CD14-positive monocyte (primary cell): ENCODE data around the gene WDR55. TPM values are rescaled to one million over a fixed set of nuclear protein-coding genes. Genes with fewer than 3 reads are reported as not detected.
"Not testable (repeated sequence)": the region's sequence is repeated elsewhere in the genome, so short reads cannot be mapped to it uniquely, and the experiment has no call there.

ENCODE experiments used
- DNase-seq, 3 donors: peaks; one replicate each; pipeline ENCODE4 v3.0.0-alpha.2; 2011 to 2022
- H2AFZ ChIP-seq: 2 replicates; pipeline ENCODE4 v1.6.0; 2012; ENCODE audit warnings: mild to moderate bottlenecking, low read depth, low read length, inconsistent platforms; ENCODE audit not compliant: insufficient read depth, poor library complexity, severe bottlenecking
- H3K27ac ChIP-seq, 2 donors: 1 replicate in 1 of 2; 2 replicates in 1 of 2; pipeline ENCODE4 v1.5.1; 2012 to 2013; ENCODE audit warnings: low read length in 2 of 2, control low read depth in 1 of 2, inconsistent platforms in 1 of 2, low read depth in 1 of 2, mild to moderate bottlenecking in 1 of 2
- H3K27me3 ChIP-seq, 2 donors: one replicate each; pipeline versions ENCODE4 v1.6.0 to v1.6.1; 2011 to 2013; ENCODE audit warnings: low read length in 2 of 2; ENCODE audit not compliant: control insufficient read depth in 2 of 2, insufficient read depth in 2 of 2
- H3K36me3 ChIP-seq, 2 donors: replicated peaks in 1 of 2; 1 replicate in 1 of 2; 2 replicates in 1 of 2; pipeline versions ENCODE4 v1.5.1 to v1.6.1; 2012 to 2013; ENCODE audit warnings: low read length in 2 of 2, control low read depth in 1 of 2, inconsistent platforms in 1 of 2, mild to moderate bottlenecking in 1 of 2; ENCODE audit not compliant: insufficient read depth in 2 of 2, control insufficient read depth in 1 of 2
- H3K4me1 ChIP-seq, 2 donors: 1 replicate in 1 of 2; 2 replicates in 1 of 2; pipeline versions ENCODE4 v1.5.1 to v1.6.1; 2012 to 2013; ENCODE audit warnings: low read length in 2 of 2, control low read depth in 1 of 2, inconsistent platforms in 1 of 2, mild to moderate bottlenecking in 1 of 2, moderate library complexity in 1 of 2; ENCODE audit not compliant: insufficient read depth in 2 of 2, control insufficient read depth in 1 of 2
- H3K4me2 ChIP-seq: replicated peaks from 2 replicates; pipeline ENCODE3; 2012; ENCODE audit warnings: low read length, moderate library complexity, mild to moderate bottlenecking; ENCODE audit not compliant: poor library complexity, severe bottlenecking; ENCODE audit errors: extremely low read depth
- H3K4me3 ChIP-seq, 3 experiments: fragments of 200-600 bp in 1 of 3; sonication (generic) in 1 of 3; replicated peaks in 1 of 3; 1 replicate in 2 of 3; 2 replicates in 1 of 3; pipeline ENCODE4 v1.5.1; 2011 to 2013; ENCODE audit warnings: low read length in 3 of 3, mild to moderate bottlenecking in 3 of 3, control low read depth in 2 of 3, low read depth in 2 of 3, inconsistent platforms in 1 of 3, moderate library complexity in 1 of 3
- H3K79me2 ChIP-seq: 2 replicates; pipeline ENCODE4 v1.6.0; 2012; ENCODE audit warnings: mild to moderate bottlenecking, control low read depth, inconsistent platforms, low read length, moderate library complexity; ENCODE audit not compliant: insufficient read depth
- H3K9ac ChIP-seq: 2 replicates; pipeline ENCODE4 v1.6.0; 2017; ENCODE audit warnings: low read length, mild to moderate bottlenecking; ENCODE audit not compliant: insufficient read depth, poor library complexity, severe bottlenecking
- H3K9me3 ChIP-seq, 2 donors: replicated peaks in 1 of 2; 1 replicate in 1 of 2; 2 replicates in 1 of 2; pipeline versions ENCODE4 v1.5.1 to v1.6.1; 2012 to 2013; ENCODE audit warnings: low read length in 2 of 2, control low read depth in 1 of 2; ENCODE audit not compliant: control insufficient read depth in 1 of 2, insufficient read depth in 1 of 2
- H4K20me1 ChIP-seq: 2 replicates; pipeline ENCODE4 v1.6.0; 2012; ENCODE audit warnings: mild to moderate bottlenecking, low read length, control low read depth, moderate library complexity; ENCODE audit not compliant: insufficient read depth
- H3K27ac Mint-ChIP-seq, 7 donors: one replicate each; pipeline ENCODE4 v1.8.0; 2020; ENCODE audit warnings: mild to moderate bottlenecking in 7 of 7, mixed read lengths in 7 of 7, moderate library complexity in 6 of 7, inconsistent platforms in 2 of 7
- H3K27me3 Mint-ChIP-seq, 3 donors: one replicate each; pipeline ENCODE4 v1.8.0; 2021 to 2022; ENCODE audit warnings: low read depth in 3 of 3, mild to moderate bottlenecking in 3 of 3, mixed read lengths in 3 of 3, moderate library complexity in 3 of 3, inconsistent platforms in 1 of 3
- H3K36me3 Mint-ChIP-seq, 2 donors: one replicate each; pipeline ENCODE4 v1.8.0; 2020; ENCODE audit warnings: mixed read lengths in 2 of 2, inconsistent platforms in 1 of 2, mild to moderate bottlenecking in 1 of 2
- H3K4me1 Mint-ChIP-seq: one replicate; pipeline ENCODE4 v1.8.0; 2020; ENCODE audit warnings: mild to moderate bottlenecking, mixed read lengths
- H3K4me3 Mint-ChIP-seq, 2 donors: one replicate each; pipeline ENCODE4 v1.8.0; 2020; ENCODE audit warnings: mild to moderate bottlenecking in 2 of 2, mixed read lengths in 2 of 2, moderate library complexity in 1 of 2
- H3K9me3 Mint-ChIP-seq, 7 donors: one replicate each; pipeline ENCODE4 v1.8.0; 2020 to 2022; ENCODE audit warnings: mixed read lengths in 7 of 7, mild to moderate bottlenecking in 6 of 7, moderate library complexity in 6 of 7, inconsistent platforms in 2 of 7
- CTCF ChIP-seq: fragments of 200-600 bp; IDR thresholded peaks from one replicate; pipeline ENCODE4 v1.8.0; 2022; ENCODE audit warnings: antibody characterized with exemption, mild to moderate bottlenecking
- WGBS: methylation state at CpG from one replicate; pipeline ENCODE4 v1.1.5; 2013; ENCODE audit warnings: missing lambda C conversion rate; ENCODE audit not compliant: insufficient coverage; 5-methylcytosine and 5-hydroxymethylcytosine counted together
- intact Hi-C, 2 donors: fragments of 100-400 bp; cut with micrococcal nuclease; formaldehyde crosslinking; loops; one replicate each; pipeline versions ENCODE4 v1.15.0 to v1.15.1; 2023
- polyA plus RNA-seq, 3 donors: library from polyadenylated mRNA; depleted of rRNA in 1 of 3; unstranded in 2 of 3; stranded (reverse) in 1 of 3; fragments of 300-500 nt in 2 of 3; fragments of >200 nt in 1 of 3; fragmentation: Illumina TruSeq in 2 of 3; gene quantifications; 1 replicate in 2 of 3; 2 replicates in 1 of 3; pipeline ENCODE4 v1.2.3, GENCODE V29; 2012 to 2021

WDR55 gene
- polyA plus RNA-seq, 3 donors = 11.2 to 36.8 (median 13.3) TPM

GRCh38 chr5:140624886-140625285, 39.8 kb upstream of the WDR55 start:
- H3K4me2 ChIP-seq, H3K27me3 Mint-ChIP-seq, H3K4me3 ChIP-seq, intact Hi-C loops, DNase-seq, H2AFZ ChIP-seq, H3K27me3 ChIP-seq, H3K9ac ChIP-seq, H3K4me3 Mint-ChIP-seq, H4K20me1 ChIP-seq, H3K36me3 ChIP-seq: not testable (repeated sequence)
- peaks cover 0 to 10% of the 10 kb centered on the region in 2 donors for H3K9me3 ChIP-seq
- peaks cover 54% of the 10 kb centered on the region for H3K4me1 Mint-ChIP-seq
- peaks cover 15 to 31% of the 10 kb centered on the region in 2 donors for H3K36me3 Mint-ChIP-seq
- WGBS = 90% methylated on average over 7 of the region's 10 CpGs
- H3K27ac ChIP-seq = peak overlapping the region in 1 of 2 donors; percentile 17
- H3K9me3 Mint-ChIP-seq = peaks cover 0 to 15% (median 7%) of the 10 kb centered on the region in 7 donors
- H3K79me2 ChIP-seq = peaks cover 11% of the 10 kb centered on the region
- H3K27ac Mint-ChIP-seq = peak overlapping the region in 2 of 7 donors; percentile 5 to 25
- H3K4me1 ChIP-seq = peaks cover 30 to 43% of the 10 kb centered on the region in 2 donors

- peak overlapping the region; percentile 100 for H3K4me2 ChIP-seq
- Mint-ChIP-seq H3K36me3 (peaks cover 35 to 54% of the 10 kb centered on the region in 2 donors), H3K4me1 (peaks cover 48% of the 10 kb centered on the region), H3K27ac (peak overlapping the region; percentile 34 to 78 (median 61)), H3K4me3 (peak overlapping the region; percentile 64 to 100), H3K9me3 (peaks cover 4 to 17% (median 12%) of the 10 kb centered on the region in 7 donors), H3K27me3 (peaks cover 0 to 2% (median 0%) of the 10 kb centered on the region in 3 donors)
- peak overlapping the region in 1 of 2 donors; percentile 65 for H3K27ac ChIP-seq
- peaks cover 26% of the 10 kb centered on the region for H4K20me1 ChIP-seq
- 100% methylated on average over 1 of the region's 6 CpGs for WGBS
- H3K36me3 ChIP-seq = peaks cover 14 to 24% of the 10 kb centered on the region in 2 donors
- peaks cover 42% of the 10 kb centered on the region for H3K79me2 ChIP-seq
- DNase-seq = no peak
- no peak for TF ChIP-seq CTCF
- peaks cover 22 to 45% of the 10 kb centered on the region in 2 donors for H3K4me1 ChIP-seq
- H3K4me3 ChIP-seq = peak overlapping the region in 1 of 3 experiments; percentile 97
- H3K9me3 ChIP-seq = peaks cover 0 to 10% of the 10 kb centered on the region in 2 donors
- no peak overlapping the region for H2AFZ ChIP-seq
- no peak overlapping the region for H3K9ac ChIP-seq
- intact Hi-C loops = no loop called here
- H3K27me3 ChIP-seq = no peaks in the 10 kb centered on the region
Observed at GRCh38 chr5:140627972-140628371, 36.7 kb upstream of the WDR55 start.
